Natural killer cell (primary cell): Measurements from ENCODE around the gene YOD1. TPM values are rescaled to one million over a fixed set of nuclear protein-coding genes. Genes with fewer than 3 reads are reported as not detected.

Source experiments
- ATAC-seq, 3 donors: fragments of 150-1000 bp in 2 of 3; fragments of 200-7000 bp in 1 of 3; cut with Tn5 transposase; 1 replicate in 1 of 3; 2 replicates in 2 of 3; pipeline ENCODE4 v1.10.0; 2021; ENCODE audit warnings: mild to moderate bottlenecking in 2 of 3, moderate library complexity in 2 of 3
- DNase-seq, 2 donors: peaks; one replicate each; pipeline versions ENCODE4 v3.0.0 to v3.0.0-alpha.2; 2013 to 2021; ENCODE audit warnings: mixed read lengths in 1 of 2
- H3K27ac ChIP-seq: one replicate; pipeline ENCODE4 v1.5.1; 2013; ENCODE audit warnings: mild to moderate bottlenecking, low read length
- H3K27me3 ChIP-seq: one replicate; pipeline ENCODE4 v1.6.1; 2013; ENCODE audit warnings: low read length; ENCODE audit not compliant: control insufficient read depth, insufficient read depth
- H3K36me3 ChIP-seq: one replicate; pipeline ENCODE4 v1.6.1; 2013; ENCODE audit warnings: low read length; ENCODE audit not compliant: control insufficient read depth, insufficient read depth
- H3K4me1 ChIP-seq: one replicate; pipeline ENCODE4 v1.6.1; 2013; ENCODE audit warnings: low read length; ENCODE audit not compliant: control insufficient read depth, insufficient read depth
- H3K4me3 ChIP-seq: one replicate; pipeline ENCODE4 v1.5.1; 2013; ENCODE audit warnings: low read length
- H3K9me3 ChIP-seq: one replicate; pipeline ENCODE4 v1.6.1; 2013; ENCODE audit warnings: low read length; ENCODE audit not compliant: control insufficient read depth, insufficient read depth
- H3K27ac Mint-ChIP-seq, 2 donors: one replicate each; pipeline ENCODE4 v1.8.0; 2022; ENCODE audit warnings: mild to moderate bottlenecking in 2 of 2, mixed read lengths in 2 of 2, moderate library complexity in 1 of 2
- H3K27me3 Mint-ChIP-seq, 2 donors: one replicate each; pipeline ENCODE4 v1.8.0; 2022; ENCODE audit warnings: low read depth in 2 of 2, mixed read lengths in 2 of 2
- H3K36me3 Mint-ChIP-seq: one replicate; pipeline ENCODE4 v1.8.0; 2022; ENCODE audit warnings: mixed read lengths
- H3K4me1 Mint-ChIP-seq, 2 donors: one replicate each; pipeline ENCODE4 v1.8.0; 2022; ENCODE audit warnings: mixed read lengths in 2 of 2
- H3K4me3 Mint-ChIP-seq: one replicate; pipeline ENCODE4 v1.8.0; 2022; ENCODE audit warnings: mild to moderate bottlenecking, moderate library complexity, mixed read lengths
- H3K9me3 Mint-ChIP-seq, 2 donors: one replicate each; pipeline ENCODE4 v1.8.0; 2022; ENCODE audit warnings: mixed read lengths in 2 of 2
- WGBS: methylation state at CpG from one replicate; pipeline ENCODE4 v1.1.7; 2013; ENCODE audit warnings: missing lambda C conversion rate; ENCODE audit not compliant: insufficient coverage; 5-methylcytosine and 5-hydroxymethylcytosine counted together
- intact Hi-C: fragments of 100-400 bp; cut with micrococcal nuclease; formaldehyde crosslinking; loops from one replicate; pipeline ENCODE4 v1.14.2; 2022
- total RNA-seq, 4 donors: library from RNA; stranded (reverse); fragments of 120-200 nt in 1 of 4; gene quantifications; one replicate each; pipeline versions ENCODE4 v1.2.3 to v1.2.4, GENCODE V29; 2013 to 2022
- TF ChIP-seq, protein P1 (sequence below): fragments of 200-600 bp; IDR thresholded peaks from one replicate; pipeline ENCODE4 v1.8.0; 2022; ENCODE audit warnings: antibody characterized with exemption

YOD1 gene
- total RNA-seq, 3 donors from 2014 or later (not counting 1 experiment from before 2014, with no cell fraction given) = 20.6 to 22.8 (median 21.2) TPM

DNA sequence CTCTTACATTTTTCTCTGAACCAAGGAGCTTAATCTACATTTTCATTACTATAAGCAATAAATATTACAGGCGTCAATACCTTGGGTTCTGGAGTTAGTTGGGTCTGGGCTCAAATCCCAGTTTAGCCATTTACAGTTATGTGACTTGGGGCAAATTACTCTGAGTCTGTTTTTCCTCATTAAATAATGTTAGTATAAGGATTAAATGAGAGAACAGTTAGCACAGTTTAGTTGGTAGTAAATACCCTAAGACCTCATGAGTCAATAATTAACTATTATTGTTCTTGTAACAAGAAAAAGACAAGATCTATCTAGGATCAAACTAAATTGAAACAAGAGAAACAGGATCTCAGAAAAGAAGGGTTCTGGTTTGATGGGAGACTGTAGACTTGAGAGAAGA lies 23.1 kb downstream of the YOD1 start:
- Histone ChIP-seq H3K9me3 (no peaks in the 10 kb centered on the region), H3K36me3 (no peaks in the 10 kb centered on the region), H3K27me3 (peaks cover 3% of the 10 kb centered on the region), H3K27ac (no peak overlapping the region), H3K4me3 (no peak overlapping the region), H3K4me1 (no peaks in the 10 kb centered on the region)
- WGBS = no CpG with 5 or more reads among the region's 1 CpG
- intact Hi-C loops = no loop called here
- no peak for ATAC-seq
- TF ChIP-seq, protein P1, sequence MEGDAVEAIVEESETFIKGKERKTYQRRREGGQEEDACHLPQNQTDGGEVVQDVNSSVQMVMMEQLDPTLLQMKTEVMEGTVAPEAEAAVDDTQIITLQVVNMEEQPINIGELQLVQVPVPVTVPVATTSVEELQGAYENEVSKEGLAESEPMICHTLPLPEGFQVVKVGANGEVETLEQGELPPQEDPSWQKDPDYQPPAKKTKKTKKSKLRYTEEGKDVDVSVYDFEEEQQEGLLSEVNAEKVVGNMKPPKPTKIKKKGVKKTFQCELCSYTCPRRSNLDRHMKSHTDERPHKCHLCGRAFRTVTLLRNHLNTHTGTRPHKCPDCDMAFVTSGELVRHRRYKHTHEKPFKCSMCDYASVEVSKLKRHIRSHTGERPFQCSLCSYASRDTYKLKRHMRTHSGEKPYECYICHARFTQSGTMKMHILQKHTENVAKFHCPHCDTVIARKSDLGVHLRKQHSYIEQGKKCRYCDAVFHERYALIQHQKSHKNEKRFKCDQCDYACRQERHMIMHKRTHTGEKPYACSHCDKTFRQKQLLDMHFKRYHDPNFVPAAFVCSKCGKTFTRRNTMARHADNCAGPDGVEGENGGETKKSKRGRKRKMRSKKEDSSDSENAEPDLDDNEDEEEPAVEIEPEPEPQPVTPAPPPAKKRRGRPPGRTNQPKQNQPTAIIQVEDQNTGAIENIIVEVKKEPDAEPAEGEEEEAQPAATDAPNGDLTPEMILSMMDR = no peak
- H3K9me3 Mint-ChIP-seq = no peaks in the 10 kb centered on the region
- no peak overlapping the region for H3K4me3 Mint-ChIP-seq
- H3K36me3 Mint-ChIP-seq = no peaks in the 10 kb centered on the region
- no peak for DNase-seq
- peaks cover 37 to 46% of the 10 kb centered on the region in 2 donors for H3K27me3 Mint-ChIP-seq
- no peak overlapping the region for H3K27ac Mint-ChIP-seq
- no peaks in the 10 kb centered on the region for H3K4me1 Mint-ChIP-seq

DNA sequence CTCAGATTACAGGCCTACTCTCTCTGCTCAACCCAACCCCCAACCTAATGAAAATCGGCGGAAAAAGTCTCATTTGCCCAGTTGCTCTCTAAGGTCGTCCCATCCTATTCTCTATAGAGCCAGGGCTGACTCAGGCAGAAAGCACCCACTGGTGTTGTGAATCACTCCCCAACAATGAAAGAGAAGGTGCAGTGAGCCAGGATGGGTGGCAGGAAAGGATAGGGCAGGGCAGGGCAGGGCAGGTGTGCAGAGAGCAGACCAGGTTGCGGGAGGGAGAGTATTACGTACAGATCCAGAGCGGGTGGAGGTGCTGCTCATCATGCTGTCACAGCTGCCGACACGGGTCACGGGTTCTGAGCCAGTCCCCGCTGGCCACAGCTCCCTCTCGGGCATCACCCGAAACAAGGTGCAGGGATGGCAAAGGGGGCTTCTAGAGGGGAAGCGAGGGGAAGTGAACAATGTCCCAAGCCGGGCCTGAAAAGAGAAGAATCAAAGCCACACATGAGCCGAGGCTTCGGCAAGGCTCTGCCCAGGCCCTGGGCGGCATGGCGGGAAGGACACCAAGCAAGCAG lies 23.7 kb downstream of the YOD1 start:
- Histone ChIP-seq H3K36me3 (no peaks in the 10 kb centered on the region), H3K4me3 (no peak overlapping the region), H3K27ac (no peak overlapping the region), H3K27me3 (no peaks in the 10 kb centered on the region), H3K4me1 (no peaks in the 10 kb centered on the region), H3K9me3 (no peaks in the 10 kb centered on the region)
- no peak overlapping the region for H3K27ac Mint-ChIP-seq
- intact Hi-C loops = no loop called here
- TF ChIP-seq, protein P1 = no peak
- DNase-seq (no peak), ATAC-seq (no peak)
- H3K4me1 Mint-ChIP-seq = no peaks in the 10 kb centered on the region
- H3K4me3 Mint-ChIP-seq = no peak overlapping the region
- 94% methylated on average over 18 of the region's 18 CpGs for WGBS
- H3K36me3 Mint-ChIP-seq = no peaks in the 10 kb centered on the region
- peaks cover 37 to 42% of the 10 kb centered on the region in 2 donors for H3K27me3 Mint-ChIP-seq
- H3K9me3 Mint-ChIP-seq = no peaks in the 10 kb centered on the region

GRCh38 chr1:207026104-207026534 lies 24.9 kb downstream of the YOD1 start:
- no peaks in the 10 kb centered on the region for H3K9me3 Mint-ChIP-seq
- H3K27ac Mint-ChIP-seq = no peak overlapping the region
- H3K36me3 ChIP-seq = no peaks in the 10 kb centered on the region
- no peaks in the 10 kb centered on the region for H3K9me3 ChIP-seq
- TF ChIP-seq, protein P1 = no peak
- no peak overlapping the region for H3K4me3 ChIP-seq
- no peaks in the 10 kb centered on the region for H3K27me3 ChIP-seq
- DNase-seq = no peak
- no peaks in the 10 kb centered on the region for H3K36me3 Mint-ChIP-seq
- no peaks in the 10 kb centered on the region for H3K4me1 Mint-ChIP-seq
- H3K4me1 ChIP-seq = no peaks in the 10 kb centered on the region
- 94% methylated on average over 3 of the region's 4 CpGs for WGBS
- no peak for ATAC-seq
- peaks cover 25 to 32% of the 10 kb centered on the region in 2 donors for H3K27me3 Mint-ChIP-seq
- H3K4me3 Mint-ChIP-seq = no peak overlapping the region
- no peak overlapping the region for H3K27ac ChIP-seq
- intact Hi-C loops = no loop called here
